HUES48 (cell line): ENCODE measurements around the gene C4orf17.

ENCODE experiments used
- H3K27ac ChIP-seq: one replicate; pipeline ENCODE4 v1.7.0; 2013; ENCODE audit warnings: low read depth, low read length, inconsistent platforms
- H3K27me3 ChIP-seq: 2 replicates; pipeline ENCODE4 v1.6.1; 2013; ENCODE audit warnings: mild to moderate bottlenecking, low read length; ENCODE audit not compliant: control insufficient read depth, insufficient read depth
- H3K36me3 ChIP-seq: 2 replicates; pipeline ENCODE4 v1.6.1; 2013; ENCODE audit warnings: low read length; ENCODE audit not compliant: control insufficient read depth, insufficient read depth
- H3K4me1 ChIP-seq: 2 replicates; pipeline ENCODE4 v1.6.1; 2013; ENCODE audit warnings: mild to moderate bottlenecking, low read length; ENCODE audit not compliant: control insufficient read depth, insufficient read depth
- H3K4me3 ChIP-seq: 2 replicates; pipeline ENCODE4 v1.5.1; 2013; ENCODE audit warnings: mild to moderate bottlenecking, low read depth, low read length
- H3K9ac ChIP-seq: 2 replicates; pipeline ENCODE4 v1.6.1; 2013; ENCODE audit warnings: mild to moderate bottlenecking, low read depth, low read length, moderate library complexity
- H3K9me3 ChIP-seq: 2 replicates; pipeline ENCODE4 v1.6.1; 2013; ENCODE audit warnings: low read length; ENCODE audit not compliant: control insufficient read depth, insufficient read depth

The C4orf17 gene

DNA sequence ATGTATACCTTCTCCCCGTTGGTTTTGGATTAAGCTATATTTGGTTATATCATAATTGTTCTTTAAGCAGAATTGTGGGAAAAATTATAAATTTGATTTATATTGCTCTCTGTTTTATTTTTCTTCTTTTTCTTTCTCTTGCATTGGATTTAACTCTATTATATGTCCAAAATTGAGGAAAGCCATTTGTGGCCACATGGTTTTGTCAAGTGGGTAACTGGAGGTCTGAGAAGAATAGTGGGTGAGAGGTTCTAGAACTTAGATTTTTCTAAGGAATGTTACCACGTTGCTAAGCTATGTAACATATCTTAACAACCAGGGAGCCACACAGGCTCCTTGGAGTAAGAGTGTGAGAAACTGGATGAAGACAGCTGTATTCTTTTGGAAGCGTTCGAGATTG lies at the start of gene C4orf17:
Gene C4orf17 (plus strand): TSS at position 301 of the 400 bp plus-strand sequence. CDS start 2,061 bp downstream, outside the sequence.
- no peak within 1 kb of the TSS for H3K27ac ChIP-seq
- no peaks in the 10 kb centered on the region for H3K27me3 ChIP-seq
- H3K4me1 ChIP-seq: no peaks in the 10 kb centered on the region
- no peak within 1 kb of the TSS for H3K9ac ChIP-seq
- no peaks in the 10 kb centered on the region for H3K9me3 ChIP-seq
- H3K4me3 ChIP-seq: no peak within 1 kb of the TSS
- no peaks in the 10 kb centered on the region for H3K36me3 ChIP-seq

DNA sequence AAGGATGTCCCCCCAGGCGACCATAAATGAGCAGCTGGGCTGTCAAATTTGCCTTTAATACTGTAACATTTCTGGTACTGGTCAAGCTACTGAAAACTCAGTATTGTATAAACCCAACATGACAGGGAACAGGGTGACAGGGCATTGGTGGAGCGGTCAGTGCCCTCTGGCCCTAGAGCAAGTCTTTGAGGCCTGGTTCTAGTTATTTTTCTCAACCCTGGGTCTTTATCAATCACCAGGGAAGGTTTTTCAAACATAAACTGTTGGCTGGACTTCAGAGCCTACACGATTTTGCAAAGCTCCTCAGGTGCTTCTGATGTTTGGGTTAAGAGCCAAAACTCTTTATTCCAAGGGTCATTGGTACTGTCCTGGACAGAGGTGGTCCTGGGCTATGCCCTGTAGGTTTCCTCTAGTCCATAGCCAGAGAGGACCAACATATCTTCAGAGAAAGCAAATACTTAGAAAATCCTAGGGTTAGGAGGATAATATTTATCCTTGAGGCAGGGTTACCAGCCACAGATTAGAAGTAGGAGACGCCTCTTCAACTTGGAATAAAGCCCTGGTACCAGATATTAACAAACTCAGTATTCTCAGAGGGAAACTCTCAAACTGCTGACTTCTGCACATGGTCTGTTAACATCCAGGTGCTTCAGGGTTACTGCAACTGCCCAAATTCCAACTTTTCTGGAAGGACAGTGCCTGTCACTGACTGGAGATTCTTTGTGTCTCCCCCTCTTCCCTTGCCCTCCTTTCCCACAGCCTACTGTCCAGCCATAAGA lies 49.0 kb upstream of the C4orf17 start:
- H3K9me3 ChIP-seq: no peaks in the 10 kb centered on the region
- no peak overlapping the region for H3K9ac ChIP-seq
- no peaks in the 10 kb centered on the region for H3K36me3 ChIP-seq
- H3K27ac ChIP-seq: no peak overlapping the region
- no peak overlapping the region for H3K4me3 ChIP-seq
- peaks cover 7% of the 10 kb centered on the region for H3K4me1 ChIP-seq
- no peaks in the 10 kb centered on the region for H3K27me3 ChIP-seq

DNA sequence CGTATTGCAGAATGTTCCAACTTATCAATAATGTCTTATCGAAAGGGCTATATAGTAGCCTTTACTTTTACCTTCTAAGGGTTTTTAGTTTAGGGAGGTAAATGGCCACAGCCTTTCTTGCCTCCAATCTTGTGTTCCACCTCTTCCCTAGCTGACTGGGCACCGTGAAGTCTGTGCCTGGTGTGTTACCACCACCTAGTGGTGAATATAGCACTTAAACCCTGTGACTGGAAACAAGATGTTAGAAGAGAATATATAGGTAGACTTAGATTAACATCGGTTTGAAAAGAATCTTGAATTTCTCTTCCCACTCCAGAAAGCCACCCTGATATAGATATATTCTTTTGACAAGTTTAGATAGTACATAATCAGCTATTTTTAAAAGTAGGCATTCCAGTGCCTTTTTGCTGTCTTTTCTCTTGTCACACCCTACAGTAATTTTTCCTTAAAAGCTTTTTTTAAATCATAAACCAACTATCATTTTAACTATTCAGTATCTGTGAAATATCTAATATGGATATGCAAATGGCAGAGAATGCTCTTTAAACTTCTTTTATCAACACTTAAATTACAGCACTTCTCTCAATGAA lies 47.9 kb upstream of the C4orf17 start:
- peaks cover 7% of the 10 kb centered on the region for H3K4me1 ChIP-seq

DNA sequence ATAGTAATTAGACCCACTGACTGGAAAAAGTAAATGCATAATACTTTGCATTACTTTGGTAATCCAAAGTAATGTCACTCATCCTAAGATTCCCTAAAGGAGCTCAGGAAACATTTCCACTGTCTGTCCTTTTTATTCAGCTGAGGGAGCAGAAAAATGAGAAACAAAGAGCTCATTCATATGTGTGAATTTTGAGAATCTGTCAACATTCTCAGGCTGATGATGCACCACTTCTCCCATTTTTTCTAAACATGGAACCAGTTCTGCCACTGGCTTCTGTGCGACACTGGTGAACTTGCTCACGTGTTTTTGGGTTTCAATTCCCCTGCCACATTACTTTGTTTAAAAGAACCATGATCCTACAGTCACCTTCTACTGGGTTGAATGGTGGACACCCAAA lies 47.3 kb upstream of the C4orf17 start:
- Histone ChIP-seq H3K9ac (no peak overlapping the region), H3K27ac (no peak overlapping the region), H3K27me3 (no peaks in the 10 kb centered on the region), H3K36me3 (no peaks in the 10 kb centered on the region), H3K4me3 (no peak overlapping the region), H3K4me1 (peaks cover 6% of the 10 kb centered on the region), H3K9me3 (no peaks in the 10 kb centered on the region)

More for the DNA sequence above, 47.9 kb upstream of the C4orf17 start:
- no peaks in the 10 kb centered on the region for H3K9me3 ChIP-seq
- H3K36me3 ChIP-seq: no peaks in the 10 kb centered on the region
- H3K9ac ChIP-seq: no peak overlapping the region
- no peaks in the 10 kb centered on the region for H3K27me3 ChIP-seq
- no peak overlapping the region for H3K27ac ChIP-seq
- H3K4me3 ChIP-seq: no peak overlapping the region

DNA sequence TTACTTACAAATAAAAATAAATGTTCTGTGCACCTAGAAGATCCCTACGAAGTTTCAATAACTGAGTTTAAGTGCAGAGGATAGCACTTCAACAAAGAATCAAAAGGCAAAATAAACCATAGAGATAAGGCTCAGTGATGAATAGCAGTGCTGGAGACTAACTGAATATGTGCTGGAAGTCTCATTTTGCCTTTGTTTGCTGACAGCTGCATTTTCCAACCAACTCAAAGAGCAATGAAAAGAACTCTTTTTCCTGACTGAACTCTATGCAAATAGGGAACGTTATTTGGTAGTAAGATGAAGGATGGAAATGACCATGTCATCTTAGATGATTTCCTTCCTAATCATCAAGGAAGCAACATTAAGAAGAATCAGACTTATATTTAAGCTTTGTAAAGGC lies 42.9 kb upstream of the C4orf17 start:
- H3K27ac ChIP-seq: no peak overlapping the region
- no peaks in the 10 kb centered on the region for H3K36me3 ChIP-seq
- H3K27me3 ChIP-seq: no peaks in the 10 kb centered on the region
- no peak overlapping the region for H3K9ac ChIP-seq
- no peaks in the 10 kb centered on the region for H3K4me1 ChIP-seq
- no peak overlapping the region for H3K4me3 ChIP-seq
- no peaks in the 10 kb centered on the region for H3K9me3 ChIP-seq

DNA sequence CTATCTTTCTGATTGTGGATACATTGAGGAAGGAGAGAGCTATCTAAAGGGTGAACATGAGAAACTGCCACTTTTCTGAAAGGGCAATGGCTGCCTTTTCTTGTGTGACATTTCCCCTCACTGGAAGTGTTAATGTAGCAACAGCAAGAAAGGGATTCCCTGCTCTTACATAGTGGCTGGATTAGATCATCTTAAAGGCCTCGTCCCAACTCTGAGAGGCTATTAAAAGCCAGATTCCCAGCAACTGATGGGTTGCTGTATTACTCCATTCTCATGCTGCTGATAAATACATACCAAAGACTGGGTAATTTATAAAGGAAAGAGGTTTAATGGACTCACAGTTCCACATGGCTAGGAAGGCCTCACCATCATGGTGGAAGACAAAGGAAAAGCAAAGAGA lies 41.9 kb upstream of the C4orf17 start:
- Histone ChIP-seq H3K4me3 (no peak overlapping the region), H3K27ac (no peak overlapping the region), H3K27me3 (no peaks in the 10 kb centered on the region), H3K9ac (no peak overlapping the region), H3K9me3 (no peaks in the 10 kb centered on the region), H3K36me3 (no peaks in the 10 kb centered on the region), H3K4me1 (no peaks in the 10 kb centered on the region)

DNA sequence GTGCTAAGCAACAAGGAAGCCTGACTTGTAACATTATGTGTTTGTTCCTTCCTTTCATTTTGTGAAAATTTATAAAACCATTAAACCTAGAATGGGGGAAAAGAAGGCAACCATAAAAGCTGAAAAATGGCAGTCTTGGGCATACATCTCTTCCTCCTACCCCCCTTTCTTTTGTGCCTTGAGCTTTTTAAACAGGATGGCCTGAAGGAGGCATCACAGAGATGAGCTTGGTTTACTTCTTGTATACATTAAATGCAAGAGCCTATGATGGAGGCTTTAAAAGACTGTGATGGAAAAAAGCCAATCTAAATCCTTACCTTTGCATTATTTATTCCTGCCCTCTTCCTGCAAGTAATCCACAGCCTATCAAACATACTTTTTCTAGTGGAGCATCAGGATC lies 39.5 kb upstream of the C4orf17 start:
- H3K9me3 ChIP-seq: no peaks in the 10 kb centered on the region
- no peaks in the 10 kb centered on the region for H3K4me1 ChIP-seq
- no peak overlapping the region for H3K4me3 ChIP-seq
- no peaks in the 10 kb centered on the region for H3K36me3 ChIP-seq
- no peak overlapping the region for H3K27ac ChIP-seq
- H3K27me3 ChIP-seq: no peaks in the 10 kb centered on the region
- H3K9ac ChIP-seq: no peak overlapping the region

DNA sequence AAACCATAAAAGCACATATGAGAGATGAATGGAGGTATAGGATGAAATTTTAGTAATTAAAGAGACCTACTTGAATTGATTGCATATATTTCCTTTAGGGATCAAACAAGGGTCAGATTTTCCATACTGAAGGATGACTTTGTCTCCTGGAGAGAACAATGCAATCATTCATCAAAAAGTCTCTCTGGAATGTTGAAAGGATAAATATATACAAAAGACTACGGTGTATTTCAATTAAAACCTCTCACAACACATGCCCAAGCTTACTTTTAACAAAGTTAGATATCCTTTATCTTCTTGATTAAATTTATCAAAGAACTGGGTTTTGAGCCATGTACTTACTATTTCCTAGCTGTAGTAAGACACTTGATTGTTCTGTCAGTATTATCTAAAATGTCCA lies 38.9 kb upstream of the C4orf17 start:
- H3K4me3 ChIP-seq: no peak overlapping the region
- H3K27ac ChIP-seq: no peak overlapping the region

DNA sequence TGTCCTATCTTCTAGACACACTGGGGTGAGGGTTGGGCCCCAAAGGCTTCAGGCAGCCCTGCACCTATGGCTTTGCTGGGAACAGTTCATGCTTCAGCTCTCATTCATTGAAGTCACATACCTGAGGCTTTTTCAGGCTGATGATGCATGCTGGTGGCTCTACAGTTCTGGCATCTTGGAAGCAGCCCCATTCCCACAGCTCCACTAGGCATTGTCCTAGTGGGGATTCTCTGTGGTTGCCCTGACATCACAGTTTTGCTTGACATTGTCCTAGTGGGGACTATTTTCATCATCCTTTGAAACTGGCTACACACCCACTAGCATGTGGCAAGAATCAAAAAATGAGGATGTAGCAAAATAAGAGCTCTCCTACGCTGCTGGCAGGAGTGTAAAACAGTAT lies 37.7 kb upstream of the C4orf17 start:
- Histone ChIP-seq H3K36me3 (no peaks in the 10 kb centered on the region), H3K27ac (no peak overlapping the region), H3K9me3 (no peaks in the 10 kb centered on the region), H3K27me3 (no peaks in the 10 kb centered on the region), H3K4me1 (no peaks in the 10 kb centered on the region), H3K9ac (no peak overlapping the region), H3K4me3 (no peak overlapping the region)

More for the DNA sequence above, 38.9 kb upstream of the C4orf17 start:
- no peaks in the 10 kb centered on the region for H3K36me3 ChIP-seq
- no peaks in the 10 kb centered on the region for H3K9me3 ChIP-seq
- no peaks in the 10 kb centered on the region for H3K27me3 ChIP-seq
- H3K4me1 ChIP-seq: no peaks in the 10 kb centered on the region
- no peak overlapping the region for H3K9ac ChIP-seq

DNA sequence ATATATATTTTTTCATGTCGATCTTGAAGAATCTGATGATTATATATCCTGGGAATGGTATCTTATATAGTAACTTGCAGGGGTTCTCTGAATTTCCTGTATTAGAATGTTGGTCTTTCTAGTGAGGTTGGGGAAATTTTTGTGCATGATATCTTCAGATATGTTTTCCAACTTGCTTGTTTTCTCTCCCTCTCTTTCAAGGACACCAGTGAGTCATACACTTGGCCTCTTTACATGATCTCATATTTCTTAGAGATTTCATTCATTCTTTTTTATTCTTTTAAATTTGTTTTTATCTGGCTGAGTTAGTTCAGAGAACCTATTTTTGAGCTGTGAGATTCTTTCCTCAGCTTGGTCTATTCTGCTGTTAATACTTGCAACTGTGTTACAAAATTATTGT lies 27.2 kb upstream of the C4orf17 start:
- Histone ChIP-seq H3K9me3 (peaks cover 37% of the 10 kb centered on the region), H3K27ac (no peak overlapping the region), H3K9ac (no peak overlapping the region), H3K27me3 (no peaks in the 10 kb centered on the region), H3K4me1 (no peaks in the 10 kb centered on the region), H3K36me3 (no peaks in the 10 kb centered on the region), H3K4me3 (no peak overlapping the region)

DNA sequence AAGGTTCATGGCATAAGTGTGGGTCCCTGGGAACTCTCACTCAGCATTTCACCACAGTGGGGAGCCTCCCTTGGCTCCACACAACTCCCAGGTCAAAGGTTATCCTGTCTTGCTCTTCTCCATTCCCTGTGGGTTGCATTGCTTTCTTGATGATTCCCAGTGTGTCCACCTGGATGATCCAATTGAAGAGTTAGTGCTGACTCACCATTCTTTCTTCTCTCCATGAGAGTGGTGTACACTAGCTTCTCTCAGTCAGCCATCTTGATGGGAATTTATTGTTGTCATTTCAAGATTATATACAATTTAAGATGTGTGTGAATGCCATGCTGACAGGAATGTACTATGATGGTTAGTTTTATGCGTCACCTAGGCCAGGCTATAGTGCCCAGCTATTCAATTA lies 25.6 kb upstream of the C4orf17 start:
- Histone ChIP-seq H3K9me3 (peaks cover 37% of the 10 kb centered on the region), H3K4me3 (no peak overlapping the region), H3K27ac (no peak overlapping the region), H3K36me3 (no peaks in the 10 kb centered on the region), H3K4me1 (no peaks in the 10 kb centered on the region), H3K9ac (no peak overlapping the region), H3K27me3 (no peaks in the 10 kb centered on the region)
